HepG2 (cell line): ENCODE measurements around the gene COMT. TPM values are rescaled to one million over a fixed set of nuclear protein-coding genes. Genes with fewer than 3 reads are reported as not detected.

Experiments used
- ARNT ChIP-seq: fragments of 450-650 bp; IDR thresholded peaks from 2 replicates; pipeline ENCODE4 v1.6.1; 2017
- HNRNPUL1 ChIP-seq: fragments of 200-400 bp; formaldehyde crosslinking; IDR thresholded peaks from 2 replicates; pipeline ENCODE4 v1.6.1; 2017; ENCODE audit warnings: low read depth, mild to moderate bottlenecking, low read length, moderate library complexity
- KDM3A ChIP-seq: IDR thresholded peaks from 2 replicates; pipeline ENCODE4 v1.6.1; 2018; ENCODE audit warnings: low read depth, missing compliant biosample characterization
- LRRFIP1 ChIP-seq: sonication (generic); formaldehyde crosslinking; conservative IDR thresholded peaks from 2 replicates; pipeline ENCODE4 v1.4.0; 2020; ENCODE audit warnings: missing genetic modification reagents
- MTF1 ChIP-seq: sonication (generic); formaldehyde crosslinking; IDR thresholded peaks from 2 replicates; pipeline ENCODE4 v1.5.0; 2020; ENCODE audit warnings: missing genetic modification reagents
- NCOA2 ChIP-seq: sonication (generic); formaldehyde crosslinking; IDR thresholded peaks from 2 replicates; pipeline ENCODE4 v1.8.0; 2022; ENCODE audit warnings: inconsistent platforms
- NR2F6 ChIP-seq, 2 experiments: IDR thresholded peaks; 2 replicates each; pipeline ENCODE4 v1.6.1; 2016; ENCODE audit warnings: antibody characterized with exemption in 1 of 2, mild to moderate bottlenecking in 1 of 2
- PAF1 ChIP-seq: IDR thresholded peaks from 2 replicates; pipeline ENCODE4 v1.6.1; 2016; ENCODE audit warnings: missing genetic modification reagents, missing compliant biosample characterization
- RARA ChIP-seq: IDR thresholded peaks from 2 replicates; pipeline ENCODE4 v1.6.1; 2016; ENCODE audit warnings: missing genetic modification reagents, missing compliant biosample characterization
- SMAD9 ChIP-seq: sonication (generic); formaldehyde crosslinking; IDR thresholded peaks from 2 replicates; pipeline ENCODE4 v1.5.1; 2020; ENCODE audit warnings: mild to moderate bottlenecking, missing genetic modification reagents
- SP140L ChIP-seq: sonication (generic); formaldehyde crosslinking; IDR thresholded peaks from 2 replicates; pipeline ENCODE4 v1.4.0; 2020; ENCODE audit warnings: missing genetic modification reagents, borderline replicate concordance
- SUZ12 ChIP-seq: fragments of 150-350 bp; IDR thresholded peaks from 2 replicates; pipeline ENCODE4 v1.6.1; 2014; ENCODE audit warnings: low read depth, low read length
- TBP ChIP-seq: sonication (generic); formaldehyde crosslinking; IDR thresholded peaks from 2 replicates; pipeline ENCODE4 v1.5.0; 2020; ENCODE audit warnings: missing genetic modification reagents
- TOE1 ChIP-seq: sonication (generic); formaldehyde crosslinking; IDR thresholded peaks from 2 replicates; pipeline ENCODE4 v1.4.0; 2020; ENCODE audit warnings: mild to moderate bottlenecking, missing genetic modification reagents
- ZBTB44 ChIP-seq: sonication (generic); formaldehyde crosslinking; IDR thresholded peaks from 2 replicates; pipeline ENCODE4 v1.4.0; 2020; ENCODE audit warnings: missing genetic modification reagents
- ZNF225 ChIP-seq: sonication (generic); formaldehyde crosslinking; IDR thresholded peaks from 2 replicates; pipeline ENCODE4 v1.4.0; 2020; ENCODE audit warnings: mild to moderate bottlenecking, missing genetic modification reagents
- ZNF546 ChIP-seq: sonication (generic); formaldehyde crosslinking; conservative IDR thresholded peaks from 2 replicates; pipeline ENCODE4 v1.8.1; 2023; ENCODE audit warnings: mild to moderate bottlenecking, missing genetic modification reagents
- ZNF547 ChIP-seq: sonication (generic); formaldehyde crosslinking; IDR thresholded peaks from 2 replicates; pipeline ENCODE4 v1.5.1; 2020; ENCODE audit warnings: mild to moderate bottlenecking, missing genetic modification reagents
- ZNF652 ChIP-seq: IDR thresholded peaks from 2 replicates; pipeline ENCODE4 v1.6.1; 2016; ENCODE audit warnings: low read depth, borderline replicate concordance
- ZNF713 ChIP-seq: sonication (generic); formaldehyde crosslinking; IDR thresholded peaks from 2 replicates; pipeline ENCODE4 v1.4.0; 2020; ENCODE audit warnings: mild to moderate bottlenecking, missing genetic modification reagents
- ZNF788 ChIP-seq: sonication (generic); formaldehyde crosslinking; IDR thresholded peaks from 2 replicates; pipeline ENCODE4 v1.5.0; 2020; ENCODE audit warnings: mild to moderate bottlenecking, missing genetic modification reagents, borderline replicate concordance
- polyA plus RNA-seq, 8 experiments: library from polyadenylated mRNA; depleted of rRNA in 3 of 8; stranded (reverse) in 7 of 8; unstranded in 1 of 8; fragments of >200 nt; fragmentation: Illumina TruSeq in 4 of 8; extraction: Trizol in 4 of 8; gene quantifications; 2 replicates each; pipeline versions ENCODE4 v1.2.1 to v1.2.3, GENCODE V29; 2011 to 2016; ENCODE audit warnings: low read depth in 4 of 8, missing spikeins in 1 of 8, mixed read lengths in 1 of 8; ENCODE audit not compliant: insufficient read depth in 1 of 8
- total RNA-seq, 5 experiments: library from RNA; depleted of rRNA; stranded (reverse); fragments of >200 nt; fragmentation: Illumina TruSeq; extraction: Trizol; gene quantifications; 2 replicates each; pipeline ENCODE4 v1.2.3, GENCODE V29; 2016; ENCODE audit warnings: low read depth in 1 of 5
- TF ChIP-seq, protein P1 (sequence below): sonication (generic); formaldehyde crosslinking; IDR thresholded peaks from 2 replicates; pipeline ENCODE4 v1.8.1; 2023; ENCODE audit warnings: mild to moderate bottlenecking, inconsistent platforms, moderate library complexity, missing genetic modification reagents, borderline replicate concordance
- TF ChIP-seq, protein P2 (sequence below): sonication (generic); formaldehyde crosslinking; IDR thresholded peaks from 2 replicates; pipeline ENCODE4 v1.4.0; 2020; ENCODE audit warnings: missing genetic modification reagents, borderline replicate concordance

The COMT gene
- total and polyA plus RNA-seq, 2 of the 13 experiments (the other 11 are each of a cell fraction or from before 2014, with no cell fraction given) = 156 to 162 TPM

DNA sequence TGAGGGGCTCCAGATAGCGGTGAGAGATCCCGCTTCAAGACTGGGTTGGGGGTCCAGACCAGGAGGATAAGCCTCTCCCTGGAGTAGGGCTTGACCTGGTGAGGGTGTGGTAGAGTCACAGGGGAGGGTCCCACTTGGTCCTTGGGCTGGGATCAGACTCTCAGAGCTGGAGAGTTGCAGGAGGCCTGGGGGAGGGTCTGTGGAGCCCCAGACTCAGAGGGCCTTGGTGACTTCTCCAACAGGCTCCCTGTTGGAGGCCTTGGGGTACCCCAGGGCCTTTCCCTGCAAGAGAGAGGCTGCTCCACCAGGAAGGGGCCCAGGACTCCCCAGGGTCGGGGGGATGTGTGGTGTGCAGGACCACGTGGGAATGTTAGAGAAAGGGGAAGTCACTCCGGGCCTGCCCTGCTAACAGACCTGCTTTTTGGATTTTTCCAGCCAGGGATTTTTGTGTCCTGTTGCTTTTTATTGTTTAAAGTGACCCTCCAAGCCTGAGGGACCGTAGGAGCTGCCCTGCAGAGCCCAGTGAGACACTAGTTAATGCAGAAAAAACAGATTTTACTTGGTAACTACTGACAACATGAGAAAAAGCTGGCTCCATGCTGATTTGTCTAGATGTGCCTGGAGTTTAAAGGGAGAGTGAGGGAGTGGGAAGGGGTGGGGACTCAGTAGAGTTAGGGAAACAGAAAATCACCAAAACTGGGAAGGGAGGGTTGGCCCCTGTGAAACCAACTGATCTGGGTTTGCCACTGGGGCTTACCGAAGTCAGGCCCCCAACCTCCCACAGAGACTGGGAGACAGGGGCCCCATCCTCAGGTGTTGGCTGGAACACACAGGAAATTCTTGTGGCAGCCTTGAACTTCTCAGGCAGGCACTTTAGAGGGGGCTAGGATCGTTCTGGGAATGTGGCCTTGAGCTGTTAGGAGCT is 847 bp downstream of the COMT start (continued):
- TF ChIP-seq, protein P1, sequence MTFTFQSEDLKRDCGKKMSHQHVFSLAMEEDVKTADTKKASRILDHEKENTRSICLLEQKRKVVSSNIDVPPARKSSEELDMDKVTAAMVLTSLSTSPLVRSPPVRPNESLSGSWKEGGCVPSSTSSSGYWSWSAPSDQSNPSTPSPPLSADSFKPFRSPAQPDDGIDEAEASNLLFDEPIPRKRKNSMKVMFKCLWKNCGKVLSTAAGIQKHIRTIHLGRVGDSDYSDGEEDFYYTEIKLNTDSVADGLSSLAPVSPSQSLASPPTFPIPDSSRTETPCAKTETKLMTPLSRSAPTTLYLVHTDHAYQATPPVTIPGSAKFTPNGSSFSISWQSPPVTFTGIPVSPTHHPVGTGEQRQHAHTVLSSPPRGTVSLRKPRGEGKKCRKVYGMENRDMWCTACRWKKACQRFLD = no peak
- TF ChIP-seq ZNF713 (CRISPR knock-in tag) (no peak), LRRFIP1 (CRISPR knock-in tag) (no peak), SMAD9 (CRISPR knock-in tag) (no peak), TBP (CRISPR knock-in tag) (no peak), ZNF546 (no peak), NCOA2 (peak; percentile 54), TOE1 (CRISPR knock-in tag) (no peak), ARNT (no peak), SUZ12 (no peak), ZNF652 (CRISPR knock-in tag) (no peak), ZNF225 (no peak), ZNF547 (CRISPR knock-in tag) (no peak), RARA (peak; percentile 54; the same call in 1 of the 2 replicates), MTF1 (CRISPR knock-in tag) (no peak), ZNF788 (CRISPR knock-in tag) (0 out of 2 replicates have a peak, but pooled peaks have one; percentile 3), SP140L (CRISPR knock-in tag) (no peak), NR2F6 (IDR thresholded peaks at IDR 0.05) (no peak), NR2F6 (CRISPR knock-in tag; IDR thresholded peaks at IDR 0.05) (no peak), KDM3A (CRISPR knock-in tag) (no peak), ZBTB44 (no peak), HNRNPUL1 (no peak), PAF1 (CRISPR knock-in tag) (no peak)
- TF ChIP-seq, protein P2, sequence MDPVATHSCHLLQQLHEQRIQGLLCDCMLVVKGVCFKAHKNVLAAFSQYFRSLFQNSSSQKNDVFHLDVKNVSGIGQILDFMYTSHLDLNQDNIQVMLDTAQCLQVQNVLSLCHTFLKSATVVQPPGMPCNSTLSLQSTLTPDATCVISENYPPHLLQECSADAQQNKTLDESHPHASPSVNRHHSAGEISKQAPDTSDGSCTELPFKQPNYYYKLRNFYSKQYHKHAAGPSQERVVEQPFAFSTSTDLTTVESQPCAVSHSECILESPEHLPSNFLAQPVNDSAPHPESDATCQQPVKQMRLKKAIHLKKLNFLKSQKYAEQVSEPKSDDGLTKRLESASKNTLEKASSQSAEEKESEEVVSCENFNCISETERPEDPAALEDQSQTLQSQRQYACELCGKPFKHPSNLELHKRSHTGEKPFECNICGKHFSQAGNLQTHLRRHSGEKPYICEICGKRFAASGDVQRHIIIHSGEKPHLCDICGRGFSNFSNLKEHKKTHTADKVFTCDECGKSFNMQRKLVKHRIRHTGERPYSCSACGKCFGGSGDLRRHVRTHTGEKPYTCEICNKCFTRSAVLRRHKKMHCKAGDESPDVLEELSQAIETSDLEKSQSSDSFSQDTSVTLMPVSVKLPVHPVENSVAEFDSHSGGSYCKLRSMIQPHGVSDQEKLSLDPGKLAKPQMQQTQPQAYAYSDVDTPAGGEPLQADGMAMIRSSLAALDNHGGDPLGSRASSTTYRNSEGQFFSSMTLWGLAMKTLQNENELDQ = no peak
